GM13977 (cell line): ENCODE measurements around the gene TAOK2.

Source experiments
- DNase-seq: peaks from one replicate; pipeline ENCODE4 v3.0.0; 2012; ENCODE audit warnings: low spot score
- CTCF ChIP-seq: IDR thresholded peaks from 2 replicates; pipeline ENCODE4 v1.5.1; 2012; ENCODE audit warnings: mild to moderate bottlenecking, control low read depth; ENCODE audit not compliant: insufficient read depth; ENCODE audit errors: extremely low read depth, missing control alignments
- in situ Hi-C: fragments of 300-500 bp; cut with MboI; formaldehyde crosslinking; loops from one replicate; pipeline ENCODE4 v1.12.0; 2022; ENCODE audit warnings: low sequenced_read_pairs, low pct_unique_long_range_greater_than_20kb, mixed read lengths, inconsistent platforms; ENCODE audit not compliant: unreplicated experiment

The TAOK2 gene

GRCh38 chr16:30027588-30028437, 54.1 kb downstream of the TAOK2 start:
- DNase-seq, result no peak
- in situ Hi-C loops, result loop anchor here (10.0 kb wide), 1 partner anchor 343 kb away; no protein-coding TSS in a partner anchor
- TF ChIP-seq CTCF, result no peak

- TF ChIP-seq CTCF, result no peak
- in situ Hi-C loops, result loop anchor here (10.0 kb wide), 1 partner anchor 344 kb away; no protein-coding TSS in a partner anchor
- no peak for DNase-seq
These were observed 54.9 kb downstream of the TAOK2 start for GRCh38 chr16:30028438-30029076.

- no peak for TF ChIP-seq CTCF
- in situ Hi-C loops, result no loop called here
- no peak for DNase-seq
These were observed 56.5 kb downstream of the TAOK2 start for GRCh38 chr16:30030011-30030685.

GRCh38 chr16:30030841-30031413, 57.3 kb downstream of the TAOK2 start, which contains the start of gene TLCD3B:
TSS of gene TLCD3B (minus strand) at chr16:30031271. CDS start at chr16:30030527, 744 bp downstream.
- DNase-seq, result no peak
- in situ Hi-C loops, result no loop called here
- TF ChIP-seq CTCF, result no peak

GRCh38 chr16:30031477-30031918, 57.8 kb downstream of the TAOK2 start:
- no peak for DNase-seq
- in situ Hi-C loops, result no loop called here
- no peak for TF ChIP-seq CTCF
